ENCODE results near the gene PEX7. TPM values are rescaled to one million over a fixed set of nuclear protein-coding genes. Genes with fewer than 3 reads are reported as not detected.
"Not testable (repeated sequence)": the region's sequence is repeated elsewhere in the genome, so short reads cannot be mapped to it uniquely, and the experiment has no call there.

PEX7 gene
- polyA plus RNA-seq, 1 experiment = 5.6 TPM

DNA sequence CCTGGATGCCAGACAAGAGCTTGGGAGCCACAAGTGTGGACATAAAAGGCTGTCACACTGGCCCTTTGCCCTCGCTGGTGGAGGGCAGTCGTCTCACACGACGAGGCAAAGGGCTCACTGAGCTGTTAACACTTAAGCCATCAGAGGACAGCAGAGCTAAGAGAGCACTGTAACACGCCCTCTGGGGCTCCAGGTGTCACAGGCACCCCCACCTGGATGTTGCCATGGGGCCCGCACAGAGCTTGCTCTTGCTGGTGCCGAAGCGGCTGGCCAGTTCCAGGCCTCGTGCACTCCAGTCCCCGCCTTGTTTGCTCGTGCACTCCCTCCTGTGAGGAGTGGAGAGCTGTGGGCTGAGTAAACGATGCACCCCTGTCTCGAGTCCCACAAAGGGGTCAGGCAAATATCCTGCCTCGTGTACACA lies 137.1 kb downstream of the PEX7 start:
- POLR2A ChIA-PET = no interaction called here

GRCh38 chr6:136959935-136960334 lies 137.5 kb downstream of the PEX7 start:
- H3K36me3 ChIP-seq (ENCODE audit: control insufficient read depth, insufficient read depth, low read length); DNase-seq (ENCODE audit: low read depth); H3K4me3 ChIP-seq (ENCODE audit: low read depth, low read length); H3K27me3 ChIP-seq (ENCODE audit: control insufficient read depth, insufficient read depth, low read length); POLR2A ChIA-PET: not testable (repeated sequence)
- CTCF ChIA-PET = interaction anchor here (2.0 kb wide), 1 partner anchor 9 kb away, joined by 5 read pairs; no protein-coding TSS in a partner anchor

More for the DNA sequence above, 137.1 kb downstream of the PEX7 start:
- H3K27me3 ChIP-seq (ENCODE audit: control insufficient read depth, insufficient read depth, low read length) = peaks cover 2% of the 10 kb centered on the region
- DNase-seq (ENCODE audit: low read depth) = no peak
- CTCF ChIA-PET = interaction anchor here (0.6 to 2.0 kb wide), 3 partner anchors 8 to 56 kb away, joined by 3 to 5 read pairs (median 3); no protein-coding TSS in a partner anchor
- TF ChIP-seq CTCF (IDR thresholded peaks at IDR 0.05; ENCODE audit: insufficient read depth, low read depth, low read length) = no peak
- H3K4me3 ChIP-seq (ENCODE audit: low read depth, low read length) = no peak overlapping the region
- no peaks in the 10 kb centered on the region for H3K36me3 ChIP-seq (ENCODE audit: control insufficient read depth, insufficient read depth, low read length)

- ChIA-PET CTCF (interaction anchor here (0.6 kb wide), 1 partner anchor 81 kb away, joined by 4 read pairs; no protein-coding TSS in a partner anchor), POLR2A (no interaction called here)
- no peak overlapping the region for H3K4me3 ChIP-seq (ENCODE audit: low read depth, low read length)
- no peak for DNase-seq (ENCODE audit: low read depth)
- H3K36me3 ChIP-seq (ENCODE audit: control insufficient read depth, insufficient read depth, low read length) = no peaks in the 10 kb centered on the region
- peaks cover 2% of the 10 kb centered on the region for H3K27me3 ChIP-seq (ENCODE audit: control insufficient read depth, insufficient read depth, low read length)
- TF ChIP-seq CTCF (IDR thresholded peaks at IDR 0.05; ENCODE audit: insufficient read depth, low read depth, low read length) = no peak
Measured at GRCh38 chr6:136960781-136961180, 138.4 kb downstream of the PEX7 start.

DNA sequence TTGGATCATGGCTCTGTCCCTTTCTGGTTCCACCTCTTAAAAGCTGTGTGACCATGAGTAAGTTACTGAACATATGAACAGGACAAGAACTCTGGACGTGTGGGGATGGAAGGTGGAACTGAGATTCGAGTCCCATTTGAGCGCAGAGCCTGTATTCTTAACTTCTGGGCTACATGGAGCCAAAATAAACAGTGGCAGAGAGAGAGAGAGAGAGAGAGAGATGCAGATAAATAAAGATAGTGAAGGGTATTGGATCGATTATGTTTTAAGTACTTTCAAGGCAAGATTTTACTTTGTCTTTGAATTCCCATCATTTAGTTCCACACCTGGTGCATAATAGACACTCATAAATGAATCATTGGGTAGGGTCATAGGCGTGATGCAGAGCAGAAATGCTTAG lies 139.5 kb downstream of the PEX7 start:
- DNase-seq (ENCODE audit: low read depth) = no peak
- H3K27me3 ChIP-seq (ENCODE audit: control insufficient read depth, insufficient read depth, low read length) = peaks cover 2% of the 10 kb centered on the region
- no peaks in the 10 kb centered on the region for H3K36me3 ChIP-seq (ENCODE audit: control insufficient read depth, insufficient read depth, low read length)
- ChIA-PET POLR2A (no interaction called here), CTCF (no interaction called here)
- no peak overlapping the region for H3K4me3 ChIP-seq (ENCODE audit: low read depth, low read length)
- no peak for TF ChIP-seq CTCF (IDR thresholded peaks at IDR 0.05; ENCODE audit: insufficient read depth, low read depth, low read length)

DNA sequence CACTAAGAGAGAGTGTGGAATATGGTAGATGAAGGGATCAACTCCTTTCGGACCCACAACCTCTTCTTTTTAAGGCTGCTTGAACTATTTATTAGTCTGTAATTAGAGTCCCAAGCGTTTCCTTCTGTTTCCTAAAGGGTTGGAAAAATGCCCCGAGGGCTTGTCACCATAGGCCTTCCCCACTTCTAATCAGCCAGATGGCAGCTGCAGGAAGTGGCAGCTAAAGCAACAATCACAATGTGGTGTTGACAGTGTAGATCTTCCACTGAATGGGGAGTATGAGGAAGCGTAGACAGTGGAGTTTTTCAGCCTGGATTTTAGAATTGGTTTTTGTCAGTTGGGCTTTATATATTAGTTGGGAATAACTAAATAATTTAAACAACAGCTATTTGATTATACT lies 140.3 kb downstream of the PEX7 start:
- peaks cover 2% of the 10 kb centered on the region for H3K27me3 ChIP-seq (ENCODE audit: control insufficient read depth, insufficient read depth, low read length)
- POLR2A ChIA-PET = no interaction called here
- TF ChIP-seq CTCF (IDR thresholded peaks at IDR 0.05; ENCODE audit: insufficient read depth, low read depth, low read length) = no peak
- H3K36me3 ChIP-seq (ENCODE audit: control insufficient read depth, insufficient read depth, low read length) = no peaks in the 10 kb centered on the region
- CTCF ChIA-PET = interaction anchor here (0.5 to 0.6 kb wide), 2 partner anchors 79 to 324 kb away, joined by 3 to 5 read pairs; no protein-coding TSS in a partner anchor
- no peak overlapping the region for H3K4me3 ChIP-seq (ENCODE audit: low read depth, low read length)
- no peak for DNase-seq (ENCODE audit: low read depth)

- DNase-seq (ENCODE audit: low read depth) = no peak
Measured at GRCh38 chr6:136963259-136963658, 140.9 kb downstream of the PEX7 start.

More at GRCh38 chr6:136963259-136963658, 140.9 kb downstream of the PEX7 start:
- no peaks in the 10 kb centered on the region for H3K36me3 ChIP-seq (ENCODE audit: control insufficient read depth, insufficient read depth, low read length)
- peaks cover 2% of the 10 kb centered on the region for H3K27me3 ChIP-seq (ENCODE audit: control insufficient read depth, insufficient read depth, low read length)
- ChIA-PET CTCF (interaction anchor here (0.6 kb wide), 2 partner anchors 78 to 576 kb away, joined by 3 to 4 read pairs; no protein-coding TSS in a partner anchor), POLR2A (no interaction called here)
- no peak for TF ChIP-seq CTCF (IDR thresholded peaks at IDR 0.05; ENCODE audit: insufficient read depth, low read depth, low read length)
- no peak overlapping the region for H3K4me3 ChIP-seq (ENCODE audit: low read depth, low read length)
